ENCODE measurements around the gene GPR162. TPM values are rescaled to one million over a fixed set of nuclear protein-coding genes. Genes with fewer than 3 reads are reported as not detected.

Gene GPR162
- total RNA-seq, 1 experiment from 2014 or later = 2.4 TPM

- peak within 1 kb of the TSS; percentile 13; the same call in 1 of the 2 replicates for H3K4me3 ChIP-seq
- no peaks in the 10 kb centered on the region for H3K79me2 ChIP-seq (ENCODE audit: low read depth)
- peak within 1 kb of the TSS; percentile 61 for H3K4me2 ChIP-seq
- no peaks in the 10 kb centered on the region for H3K4me1 ChIP-seq (replicated peaks; ENCODE audit: insufficient read depth)
- no peaks in the 10 kb centered on the region for H4K20me1 ChIP-seq (ENCODE audit: insufficient read depth)
- POLR2A ChIA-PET (ENCODE audit: unreplicated experiment) = interaction anchor here (0.7 kb wide), 1 partner anchor 27 kb away, joined by 4 read pairs; no protein-coding TSS in a partner anchor
- H3K36me3 ChIP-seq (ENCODE audit: low read depth) = no peaks in the 10 kb centered on the region
- H3K27me3 ChIP-seq (ENCODE audit: insufficient read depth, low read depth) = peaks cover 90% of the 10 kb centered on the region
- H3K27ac ChIP-seq = no peak within 1 kb of the TSS
- CTCF ChIA-PET = interaction anchor here (1.3 kb wide), 1 partner anchor 74 kb away, joined by 5 read pairs; no protein-coding TSS in a partner anchor
- no peak for DNase-seq
- BruUV-seq (replicated peaks) = no TSS peak
- H2AFZ ChIP-seq = no peak within 1 kb of the TSS; the same call in 1 of the 2 replicates
- H3K9me2 ChIP-seq (ENCODE audit: insufficient read depth) = no peaks in the 10 kb centered on the region
- no peaks in the 10 kb centered on the region for H3K9me3 ChIP-seq (ENCODE audit: insufficient read depth, low read depth)
- intact Hi-C loops (cut with micrococcal nuclease; ENCODE audit: unreplicated experiment) = loop anchor here (5.0 kb wide), 2 partner anchors 141 to 261 kb away; partner anchors contain the start of genes NOP2 and ZNF384
- TF ChIP-seq EZH2 (IDR thresholded peaks at IDR 0.05; ENCODE audit: low read depth) (peak; percentile 91), CTCF (conservative IDR thresholded peaks at IDR 0.05) (no peak)
- no peaks in the 10 kb centered on the region; the same call in 1 of the 2 replicates for H3F3A ChIP-seq (ENCODE audit: insufficient read depth, low read depth)
Measured at GRCh38 chr12:6827982-6828780, 6.6 kb downstream of the GPR162 start, which contains the start of gene P3H3. Gene P3H3 (plus strand): TSS chr12:6828407. CDS start chr12:6828441, 34 bp downstream.

GRCh38 chr12:6828781-6829535, 7.3 kb downstream of the GPR162 start:
- no peak overlapping the region for H3K27ac ChIP-seq
- no peak for DNase-seq
- BruUV-seq (replicated peaks) = no TSS peak

More at GRCh38 chr12:6828781-6829535, 7.3 kb downstream of the GPR162 start:
- peak overlapping the region; percentile 13; the same call in 1 of the 2 replicates for H3K4me3 ChIP-seq
- intact Hi-C loops (cut with micrococcal nuclease; ENCODE audit: unreplicated experiment) = loop anchor here (5.0 kb wide), 2 partner anchors 142 to 262 kb away; partner anchors contain the start of genes NOP2 and ZNF384
- peaks cover 88% of the 10 kb centered on the region for H3K27me3 ChIP-seq (ENCODE audit: insufficient read depth, low read depth)
- H3K79me2 ChIP-seq (ENCODE audit: low read depth) = no peaks in the 10 kb centered on the region
- no peaks in the 10 kb centered on the region for H3K4me1 ChIP-seq (replicated peaks; ENCODE audit: insufficient read depth)
- no peaks in the 10 kb centered on the region for H4K20me1 ChIP-seq (ENCODE audit: insufficient read depth)
- H3K36me3 ChIP-seq (ENCODE audit: low read depth) = no peaks in the 10 kb centered on the region
- TF ChIP-seq CTCF (conservative IDR thresholded peaks at IDR 0.05) = no peak
- TF ChIP-seq EZH2 (IDR thresholded peaks at IDR 0.05; ENCODE audit: low read depth) = peak; percentile 99
- POLR2A ChIA-PET (ENCODE audit: unreplicated experiment) = interaction anchor here (0.7 kb wide), 1 partner anchor 44 kb away, joined by 4 read pairs; no protein-coding TSS in a partner anchor
- H3F3A ChIP-seq (ENCODE audit: insufficient read depth, low read depth) = no peaks in the 10 kb centered on the region; the same call in 1 of the 2 replicates
- no peaks in the 10 kb centered on the region for H3K9me3 ChIP-seq (ENCODE audit: insufficient read depth, low read depth)
- peak overlapping the region; percentile 61 for H3K4me2 ChIP-seq
- no peak overlapping the region; the same call in 1 of the 2 replicates for H2AFZ ChIP-seq
- no peaks in the 10 kb centered on the region for H3K9me2 ChIP-seq (ENCODE audit: insufficient read depth)
- CTCF ChIA-PET = interaction anchor here (1.3 kb wide), 1 partner anchor 75 kb away, joined by 5 read pairs; no protein-coding TSS in a partner anchor

All from PC-9 (cell line).